ENCODE results near the gene LTC4S.

- TF ChIP-seq POLR2AphosphoS5 (IDR thresholded peaks at IDR 0.05; ENCODE audit: control insufficient read depth, insufficient read depth, low read depth, low read length) (no peak), NFRKB (IDR thresholded peaks at IDR 0.05; ENCODE audit: low read depth) (no peak), ZNF12 (CRISPR knock-in tag; IDR thresholded peaks at IDR 0.05) (no peak), ESRRA (IDR thresholded peaks at IDR 0.05; ENCODE audit: borderline replicate concordance, low read depth) (no peak), ZNF354B (CRISPR knock-in tag; IDR thresholded peaks at IDR 0.05) (no peak), ELK1 (CRISPR knock-in tag; IDR thresholded peaks at IDR 0.05) (no peak), EZH2 (IDR thresholded peaks at IDR 0.05; ENCODE audit: borderline replicate concordance, low read depth, low read length) (no peak)
- TF ChIP-seq, protein P1, sequence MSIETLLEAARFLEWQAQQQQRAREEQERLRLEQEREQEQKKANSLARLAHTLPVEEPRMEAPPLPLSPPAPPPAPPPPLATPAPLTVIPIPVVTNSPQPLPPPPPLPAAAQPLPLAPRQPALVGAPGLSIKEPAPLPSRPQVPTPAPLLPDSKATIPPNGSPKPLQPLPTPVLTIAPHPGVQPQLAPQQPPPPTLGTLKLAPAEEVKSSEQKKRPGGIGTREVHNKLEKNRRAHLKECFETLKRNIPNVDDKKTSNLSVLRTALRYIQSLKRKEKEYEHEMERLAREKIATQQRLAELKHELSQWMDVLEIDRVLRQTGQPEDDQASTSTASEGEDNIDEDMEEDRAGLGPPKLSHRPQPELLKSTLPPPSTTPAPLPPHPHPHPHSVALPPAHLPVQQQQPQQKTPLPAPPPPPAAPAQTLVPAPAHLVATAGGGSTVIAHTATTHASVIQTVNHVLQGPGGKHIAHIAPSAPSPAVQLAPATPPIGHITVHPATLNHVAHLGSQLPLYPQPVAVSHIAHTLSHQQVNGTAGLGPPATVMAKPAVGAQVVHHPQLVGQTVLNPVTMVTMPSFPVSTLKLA (conservative IDR thresholded peaks at IDR 0.05): no peak
Measured at GRCh38 chr5:179767496-179768100, 26.2 kb upstream of the LTC4S start.

All from K562 (cell line).